Body of pancreas (tissue), 4 donors: ENCODE data around the gene SNPH.

Experiments
- CTCF ChIP-seq, 7 experiments: fragments of 450-650 bp in 4 of 7; fragments of 200-600 bp in 3 of 7; sonication (generic) in 3 of 7; IDR thresholded peaks; one replicate each; pipeline ENCODE4 v1.5.1; 2016 to 2019; ENCODE audit warnings: antibody characterized with exemption in 7 of 7
- POLR2A ChIP-seq, 3 donors: fragments of 450-650 bp; IDR thresholded peaks; one replicate each; pipeline ENCODE4 v1.6.1; 2016; ENCODE audit warnings: antibody characterized with exemption in 3 of 3, mild to moderate bottlenecking in 2 of 3

- TF ChIP-seq CTCF (IDR thresholded peaks at IDR 0.05) (no peak), POLR2A (IDR thresholded peaks at IDR 0.05) (no peak)
Measured at GRCh38 chr20:1308702-1309095, 42.6 kb downstream of the SNPH start.
